ENCODE measurements around the gene CADM2. TPM values are rescaled to one million over a fixed set of nuclear protein-coding genes. Genes with fewer than 3 reads are reported as not detected.

CADM2 gene
- total and polyA plus RNA-seq, 2 experiments from 2014 or later, result 13.3 to 47.5 TPM

DNA sequence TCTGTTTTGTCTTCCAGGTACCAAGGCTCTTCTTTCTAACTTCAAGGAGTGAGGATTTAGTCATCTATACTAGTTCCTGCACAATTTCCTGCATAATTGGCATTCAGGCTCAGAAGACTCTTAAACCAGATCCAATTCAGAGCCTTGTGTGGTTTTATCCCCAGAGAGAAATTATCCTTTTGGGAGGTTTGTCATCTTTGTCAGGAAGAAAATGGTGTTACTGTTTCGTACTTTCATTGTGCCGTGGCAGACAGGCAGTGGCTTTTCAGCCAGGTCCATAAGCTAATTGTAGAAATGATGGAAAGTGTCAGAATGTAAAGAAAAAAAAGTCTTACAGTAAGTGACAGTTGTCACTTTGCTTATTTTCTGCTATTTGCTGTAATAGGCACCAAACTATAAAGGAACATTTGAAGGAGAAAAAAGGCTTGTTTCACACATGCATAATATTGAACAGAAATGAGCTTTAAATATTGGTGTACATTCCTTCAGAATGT lies 82.8 kb downstream of the CADM2 start (continued):
- TF ChIP-seq ZNF462 (CRISPR knock-in tag; IDR thresholded peaks at IDR 0.05), result no peak
- no peak for TF ChIP-seq POLR2AphosphoS5 (IDR thresholded peaks at IDR 0.05; ENCODE audit: low read depth)
- TF ChIP-seq, protein P1, sequence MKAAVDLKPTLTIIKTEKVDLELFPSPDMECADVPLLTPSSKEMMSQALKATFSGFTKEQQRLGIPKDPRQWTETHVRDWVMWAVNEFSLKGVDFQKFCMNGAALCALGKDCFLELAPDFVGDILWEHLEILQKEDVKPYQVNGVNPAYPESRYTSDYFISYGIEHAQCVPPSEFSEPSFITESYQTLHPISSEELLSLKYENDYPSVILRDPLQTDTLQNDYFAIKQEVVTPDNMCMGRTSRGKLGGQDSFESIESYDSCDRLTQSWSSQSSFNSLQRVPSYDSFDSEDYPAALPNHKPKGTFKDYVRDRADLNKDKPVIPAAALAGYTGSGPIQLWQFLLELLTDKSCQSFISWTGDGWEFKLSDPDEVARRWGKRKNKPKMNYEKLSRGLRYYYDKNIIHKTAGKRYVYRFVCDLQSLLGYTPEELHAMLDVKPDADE (IDR thresholded peaks at IDR 0.05), result no peak
- TF ChIP-seq ZNF114 (CRISPR knock-in tag; IDR thresholded peaks at IDR 0.05), result no peak
- no peak for TF ChIP-seq STAT1 (IDR thresholded peaks at IDR 0.05; ENCODE audit: unreplicated experiment)
- no peak for TF ChIP-seq EZH2 (IDR thresholded peaks at IDR 0.05; ENCODE audit: low read depth, unreplicated experiment)
- TF ChIP-seq CREB1 (CRISPR knock-in tag; IDR thresholded peaks at IDR 0.05; ENCODE audit: low read depth), result no peak
- no peak for TF ChIP-seq EZH2phosphoT487 (IDR thresholded peaks at IDR 0.05; ENCODE audit: unreplicated experiment)
- TF ChIP-seq ZNF331 (CRISPR knock-in tag; IDR thresholded peaks at IDR 0.05; ENCODE audit: low read depth), result no peak
- TF ChIP-seq, protein P2, sequence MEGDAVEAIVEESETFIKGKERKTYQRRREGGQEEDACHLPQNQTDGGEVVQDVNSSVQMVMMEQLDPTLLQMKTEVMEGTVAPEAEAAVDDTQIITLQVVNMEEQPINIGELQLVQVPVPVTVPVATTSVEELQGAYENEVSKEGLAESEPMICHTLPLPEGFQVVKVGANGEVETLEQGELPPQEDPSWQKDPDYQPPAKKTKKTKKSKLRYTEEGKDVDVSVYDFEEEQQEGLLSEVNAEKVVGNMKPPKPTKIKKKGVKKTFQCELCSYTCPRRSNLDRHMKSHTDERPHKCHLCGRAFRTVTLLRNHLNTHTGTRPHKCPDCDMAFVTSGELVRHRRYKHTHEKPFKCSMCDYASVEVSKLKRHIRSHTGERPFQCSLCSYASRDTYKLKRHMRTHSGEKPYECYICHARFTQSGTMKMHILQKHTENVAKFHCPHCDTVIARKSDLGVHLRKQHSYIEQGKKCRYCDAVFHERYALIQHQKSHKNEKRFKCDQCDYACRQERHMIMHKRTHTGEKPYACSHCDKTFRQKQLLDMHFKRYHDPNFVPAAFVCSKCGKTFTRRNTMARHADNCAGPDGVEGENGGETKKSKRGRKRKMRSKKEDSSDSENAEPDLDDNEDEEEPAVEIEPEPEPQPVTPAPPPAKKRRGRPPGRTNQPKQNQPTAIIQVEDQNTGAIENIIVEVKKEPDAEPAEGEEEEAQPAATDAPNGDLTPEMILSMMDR (conservative IDR thresholded peaks at IDR 0.05; ENCODE audit: low read depth in 2 of 2), result no peak
